Heart left ventricle (tissue), 16 donors: Measurements from ENCODE around the gene SOX21. TPM values are rescaled to one million over a fixed set of nuclear protein-coding genes. Genes with fewer than 3 reads are reported as not detected.

Experiments
- ATAC-seq, 4 donors: fragments of 200-7000 bp; cut with Tn5 transposase; one replicate each; pipeline ENCODE4 v1.9.1; 2020 to 2022; ENCODE audit warnings: moderate library complexity in 4 of 4, mild to moderate bottlenecking in 3 of 4, moderate number of reproducible peaks in 1 of 4
- DNase-seq, 5 donors: peaks; one replicate each; pipeline ENCODE4 v3.0.0-alpha.2; 2020
- H3K27ac ChIP-seq, 12 donors: fragments of 200-600 bp; sonication (generic) in 4 of 12; one replicate each; pipeline versions ENCODE4 v1.5.0 to v1.8.0; 2016 to 2022; ENCODE audit warnings: mild to moderate bottlenecking in 2 of 12
- H3K27me3 ChIP-seq, 9 donors: fragments of 200-600 bp; sonication (generic) in 2 of 9; one replicate each; pipeline versions ENCODE4 v1.5.1 to v1.8.0; 2016 to 2022; ENCODE audit warnings: mild to moderate bottlenecking in 3 of 9
- H3K36me3 ChIP-seq, 9 donors: fragments of 200-600 bp; sonication (generic) in 2 of 9; one replicate each; pipeline versions ENCODE4 v1.5.0 to v1.8.0; 2018 to 2022; ENCODE audit warnings: mild to moderate bottlenecking in 2 of 9
- H3K4me1 ChIP-seq, 12 donors: fragments of 200-600 bp; sonication (generic) in 4 of 12; one replicate each; pipeline versions ENCODE4 v1.5.0 to v1.8.0; 2016 to 2022; ENCODE audit warnings: mild to moderate bottlenecking in 3 of 12
- H3K4me3 ChIP-seq, 12 donors: fragments of 200-600 bp; sonication (generic) in 4 of 12; one replicate each; pipeline versions ENCODE4 v1.5.0 to v1.8.0; 2017 to 2022; ENCODE audit warnings: mild to moderate bottlenecking in 9 of 12, moderate library complexity in 4 of 12
- H3K9me3 ChIP-seq, 12 donors: fragments of 200-600 bp; sonication (generic) in 4 of 12; one replicate each; pipeline versions ENCODE4 v1.5.0 to v1.8.0; 2016 to 2022; ENCODE audit warnings: mild to moderate bottlenecking in 1 of 12
- CTCF ChIP-seq, 12 donors: fragments of 200-600 bp; sonication (generic) in 4 of 12; IDR thresholded peaks; one replicate each; pipeline versions ENCODE4 v1.5.0 to v1.8.0; 2018 to 2022; ENCODE audit warnings: antibody characterized with exemption in 12 of 12, mild to moderate bottlenecking in 5 of 12
- POLR2A ChIP-seq, 2 donors: fragments of 450-650 bp; IDR thresholded peaks; one replicate each; pipeline ENCODE4 v1.6.1; 2017; ENCODE audit warnings: antibody characterized with exemption in 2 of 2, mild to moderate bottlenecking in 2 of 2, moderate library complexity in 2 of 2
- WGBS, 4 donors: extraction: QIAGEN DNeasy Blood & Tissue Kit in 2 of 4; methylation state at CpG; one replicate each; pipeline versions ENCODE4 v1.1.5 to v1.1.7; 2013 to 2018; 5-methylcytosine and 5-hydroxymethylcytosine counted together
- intact Hi-C, 10 donors: fragments of 100-400 bp; cut with DNase I; formaldehyde crosslinking; loops; one replicate each; pipeline versions ENCODE4 v1.11.1 to v1.14.2; 2022
- polyA plus RNA-seq, 2 donors: library from polyadenylated mRNA; stranded (reverse); fragments of 200-250 nt; gene quantifications; one replicate each; pipeline ENCODE4 v1.2.3, GENCODE V29; 2013
- total RNA-seq, 9 donors: library from RNA; depleted of rRNA in 2 of 9; stranded (reverse); fragments of >200 nt in 2 of 9; fragmentation: NEBNext Ultra II Directional in 3 of 9; extraction: Animal tissue kit (Norgen Biotek cat#: 25700) in 3 of 9; gene quantifications; one replicate each; pipeline versions ENCODE4 v1.1.0 to v1.2.4, GENCODE V29; 2016 to 2023
- donor health status: ischemic (EF 13 %, LVEDD 7.1; RV severe dilation, severe dysfunction).
- donor health status: healthy with polysubstance abuse.
- donor health status: DM: no; HTN: yes; CAD: no.
- donor health status: DM: no; HTN: no; CAD: no.
- donor health status: ischemic (EF 25% LVEDD 6.9; RV normal size, moderate dysfunction).
- donor health status: ischemic (EF 25% LVEDD 5.7; RV mildly dilated, moderate dysfunction).
- donor health status: healthy.
- donor health status: DM: yes; HTN: yes; CAD: no.
- donor health status: ischemic (EF 35%, LVEDD 5.7; RV mildly dilated, moderate dysfunction).
- donor health status: nonischemic (EF 11% LVEDD 7.7; RV severe dilation, severe dysfunction).
- donor health status: DM: yes; HTN: yes; CAD: no.
- donor health status: PGD.
- donor health status: ischemic (EF 29% LVEDD 5.4; RV normal size, mild dysfunction).
- donor health status: nonischemic (EF 23%, LVEDD 6.1; RV moderate dilation, normal function).

SOX21 gene
- total and polyA plus RNA-seq, 11 donors = not detected

DNA sequence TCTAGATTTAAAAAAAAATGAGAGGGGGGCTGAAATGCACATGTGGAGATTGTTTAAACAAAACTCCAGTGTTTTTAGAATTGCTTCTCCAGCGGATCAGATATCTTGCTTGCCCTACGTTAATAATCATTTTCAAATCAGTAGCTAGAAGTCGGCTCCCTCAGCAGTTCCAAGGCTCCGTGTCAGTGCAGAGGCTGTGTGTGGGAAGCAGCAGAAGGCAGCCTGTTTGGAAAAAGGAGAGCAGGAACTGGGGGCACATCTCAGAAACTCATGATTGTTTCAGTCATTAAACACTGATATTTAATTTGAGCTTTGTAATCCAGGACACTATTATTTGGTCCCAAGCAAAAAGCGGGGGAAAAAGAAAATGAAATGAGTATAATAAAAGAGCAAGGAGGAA, 50.9 kb downstream of the SOX21 start:
- Histone ChIP-seq H3K36me3 (no peaks in the 10 kb centered on the region), H3K4me1 (no peaks in the 10 kb centered on the region), H3K9me3 (peaks cover 0 to 4% (median 0%) of the 10 kb centered on the region in 12 donors), H3K4me3 (no peak overlapping the region), H3K27ac (no peak overlapping the region), H3K27me3 (peaks cover 0 to 32% (median 6%) of the 10 kb centered on the region in 9 donors)
- no peak for TF ChIP-seq CTCF (IDR thresholded peaks at IDR 0.05)
- TF ChIP-seq POLR2A (IDR thresholded peaks at IDR 0.05) = no peak
- no peak for ATAC-seq
- no peak for DNase-seq
- intact Hi-C loops = no loop called here
- 62 to 68% (median 63%) methylated on average over 5 of the region's 5 CpGs for WGBS, 4 donors

DNA sequence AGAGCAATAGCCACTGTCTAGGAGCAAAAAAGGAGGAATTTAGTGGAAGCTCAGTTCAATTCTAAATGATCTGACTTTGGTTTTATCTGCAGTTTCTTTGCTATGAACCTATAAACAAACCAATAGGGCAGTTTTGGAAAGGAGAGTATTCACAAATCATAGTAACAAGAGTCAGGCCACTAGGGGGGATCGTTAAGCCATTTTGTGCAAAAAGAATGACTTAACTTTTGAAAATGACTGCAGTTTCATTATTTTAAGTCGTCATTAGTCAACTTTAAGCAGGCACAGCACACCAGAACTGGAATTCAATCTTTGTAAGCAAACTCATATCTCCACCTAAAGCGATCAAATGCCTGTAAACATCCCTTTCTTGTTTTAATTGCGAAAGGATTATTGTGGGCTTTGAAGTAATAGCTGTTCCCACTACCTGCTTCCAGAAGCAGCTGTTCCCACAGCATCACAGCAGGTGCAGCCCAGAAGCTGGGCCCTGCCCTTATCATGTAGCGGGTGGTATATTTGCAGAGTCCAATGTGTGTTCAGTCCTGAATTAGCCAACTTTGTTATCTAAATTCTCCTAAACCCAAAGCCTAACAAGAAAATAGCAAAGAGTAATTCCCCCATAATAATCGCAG, 51.5 kb downstream of the SOX21 start:
- Histone ChIP-seq H3K4me3 (no peak overlapping the region), H3K9me3 (peaks cover 0 to 10% (median 2%) of the 10 kb centered on the region in 12 donors), H3K27ac (no peak overlapping the region), H3K36me3 (no peaks in the 10 kb centered on the region), H3K4me1 (no peaks in the 10 kb centered on the region), H3K27me3 (peaks cover 0 to 26% (median 6%) of the 10 kb centered on the region in 9 donors)
- 52 to 62% (median 58%) methylated on average over 6 of the region's 6 CpGs for WGBS, 4 donors
- ATAC-seq (no peak), DNase-seq (no peak)
- TF ChIP-seq POLR2A (IDR thresholded peaks at IDR 0.05) (no peak), CTCF (IDR thresholded peaks at IDR 0.05) (peak in 3 of 12 donors; percentile 6 to 19 (median 9))
- intact Hi-C loops = no loop called here

Other genes starting within 250 kb of the SOX21 start
- gene DCT, start 232.9 kb downstream of the SOX21 start, total RNA-seq = under 1 TPM in 8 of 9 donors, not detected in 1; 0.11 to 0.88 (median 0.25) TPM
- gene DCT, start 232.9 kb downstream of the SOX21 start, polyA plus RNA-seq = not detected
- gene TGDS, start 116.4 kb downstream of the SOX21 start, total RNA-seq = 1 to 10 TPM; 3.2 to 6.7 (median 5.3) TPM
- 1 to 10 TPM; 3.7 to 4.3 TPM for gene TGDS, start 116.4 kb downstream of the SOX21 start, polyA plus RNA-seq
- 1 to 10 TPM; 2.1 to 6.4 (median 3.8) TPM for gene GPR180, start 110.7 kb downstream of the SOX21 start, total RNA-seq
- 1 to 10 TPM in 1 of 2 donors, under 1 TPM in 1; 0.99 to 2.9 TPM for gene GPR180, start 110.7 kb downstream of the SOX21 start, polyA plus RNA-seq